NCI-H2081 treated with DMSO at 0.1 percent for 48 hours (cell line): ENCODE results near the gene DNAJC12.
A peak's percentile ranks its signal among the peaks of the same experiment; 100 is the strongest.
"Not testable (repeated sequence)": the region's sequence is repeated elsewhere in the genome, so short reads cannot be mapped to it uniquely, and the experiment has no call there.

Source experiments
- DNase-seq: peaks from one replicate; lab custom pipeline; 2025; lab: John Stamatoyannopoulos, UW

Gene DNAJC12

GRCh38 chr10:67839951-67840350, 2.0 kb upstream of the DNAJC12 start:
- DNase-seq = no peak

DNA sequence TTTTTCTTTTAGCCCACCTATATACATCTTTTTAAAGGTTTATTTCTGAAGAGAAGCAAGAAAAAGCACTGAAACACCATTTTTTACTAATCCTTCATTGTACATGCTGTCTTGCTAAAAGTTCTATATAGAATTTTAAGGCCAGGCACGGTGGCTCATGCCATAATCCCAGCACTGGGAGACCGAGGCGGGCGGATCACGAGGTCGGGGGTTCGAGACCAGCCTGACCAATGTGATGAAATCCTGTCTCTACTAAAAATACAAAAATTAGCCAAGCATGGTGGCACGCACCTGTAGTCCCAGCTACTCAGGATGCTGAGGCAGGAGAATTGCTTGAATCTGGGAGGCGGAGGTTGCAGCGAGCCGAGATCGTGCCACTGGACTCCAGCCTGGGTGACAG, 1.5 kb upstream of the DNAJC12 start:
- DNase-seq = not testable (repeated sequence)

DNA sequence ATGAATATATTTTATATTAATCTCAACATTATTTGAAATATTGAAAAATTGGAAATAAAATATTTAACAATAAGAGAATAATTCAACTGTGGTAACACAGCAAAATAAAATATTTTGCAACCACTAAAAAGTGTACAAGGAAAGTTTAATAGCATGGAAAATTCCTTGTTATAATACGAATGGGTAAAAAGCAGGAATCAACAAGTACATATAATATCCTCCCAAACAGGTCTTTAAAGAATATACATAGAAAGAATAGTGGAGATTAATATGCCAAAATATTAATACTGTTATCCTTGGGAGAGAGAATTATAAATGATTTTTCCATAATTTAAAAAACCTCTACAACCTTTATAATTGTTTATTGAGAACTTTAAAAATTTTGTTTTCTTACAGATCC, 1.0 kb downstream of the DNAJC12 start:
- DNase-seq = no peak

DNA sequence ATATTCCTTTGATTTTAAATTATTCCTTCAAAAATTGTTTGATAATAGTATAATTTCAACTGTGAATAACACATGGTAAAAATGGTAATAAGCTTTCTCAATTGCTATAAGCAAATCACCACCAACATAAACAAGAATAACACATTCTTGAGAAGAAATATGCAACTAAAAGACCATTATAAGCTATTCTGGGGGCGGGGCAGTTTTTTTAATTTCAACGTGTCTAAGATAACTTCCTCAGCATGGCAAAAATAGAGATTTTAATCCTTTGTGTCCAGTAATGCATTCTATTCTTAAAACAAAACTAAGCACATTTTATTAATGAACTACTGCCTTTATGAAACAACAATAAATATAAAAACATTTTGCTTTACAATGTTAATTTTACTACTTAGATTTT, 1.5 kb downstream of the DNAJC12 start:
- DNase-seq = no peak

DNA sequence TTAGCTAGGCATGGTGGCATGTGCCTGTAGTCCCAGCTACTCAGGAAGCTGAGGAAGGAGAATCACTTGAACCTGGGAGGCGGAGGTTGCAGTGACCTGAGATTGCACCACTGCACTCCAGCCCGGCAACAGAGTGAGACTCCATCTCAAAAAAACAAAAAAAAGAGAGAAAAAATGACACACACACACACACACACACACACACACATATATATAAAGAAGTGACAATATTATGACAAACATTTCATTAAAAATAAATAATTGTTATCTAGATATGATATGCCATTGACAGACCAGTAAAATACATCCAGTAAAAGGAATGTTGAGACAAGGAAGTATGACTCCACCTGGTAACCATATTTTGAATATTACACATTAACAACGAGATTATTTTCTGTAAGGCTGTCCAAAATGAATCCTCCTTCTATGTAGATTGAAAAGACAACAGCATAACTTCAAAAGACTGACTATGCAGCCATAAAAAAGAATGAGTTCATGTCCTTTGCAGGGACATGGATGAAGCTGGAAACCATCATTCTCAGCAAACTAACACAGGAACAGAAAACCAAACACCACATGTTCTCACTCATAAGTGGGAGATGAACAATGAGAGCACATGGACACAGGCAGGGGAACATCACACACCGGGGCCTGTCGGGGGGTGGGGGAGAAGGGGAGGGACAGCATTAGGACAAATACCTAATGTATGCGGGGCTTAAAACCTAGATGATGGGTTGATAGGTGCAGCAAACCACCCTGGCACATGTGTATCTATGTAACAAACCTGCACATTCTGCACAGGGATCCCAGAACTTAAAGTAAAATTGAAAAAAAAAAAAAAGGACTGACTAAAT, 2.2 kb downstream of the DNAJC12 start:
- DNase-seq = not testable (repeated sequence)

DNA sequence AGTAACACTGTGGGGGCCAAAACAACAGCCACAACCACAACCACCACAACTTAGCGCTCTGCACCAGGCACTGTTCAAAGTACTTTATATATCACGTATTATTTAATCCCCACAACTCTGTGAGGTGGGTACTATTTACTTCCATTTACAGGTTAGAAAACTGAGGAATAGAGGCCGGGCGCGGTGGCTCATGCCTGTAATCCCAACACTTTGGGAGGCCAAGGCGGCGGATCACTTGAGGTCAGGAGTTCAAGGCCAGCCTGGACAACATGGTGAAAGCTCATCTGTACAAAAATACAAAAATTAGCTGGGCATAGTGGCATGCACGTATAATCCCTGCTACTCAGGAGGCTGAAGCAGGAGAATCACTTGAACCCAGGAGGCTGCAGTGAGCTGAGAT, 3.6 kb downstream of the DNAJC12 start:
- no peak for DNase-seq

DNA sequence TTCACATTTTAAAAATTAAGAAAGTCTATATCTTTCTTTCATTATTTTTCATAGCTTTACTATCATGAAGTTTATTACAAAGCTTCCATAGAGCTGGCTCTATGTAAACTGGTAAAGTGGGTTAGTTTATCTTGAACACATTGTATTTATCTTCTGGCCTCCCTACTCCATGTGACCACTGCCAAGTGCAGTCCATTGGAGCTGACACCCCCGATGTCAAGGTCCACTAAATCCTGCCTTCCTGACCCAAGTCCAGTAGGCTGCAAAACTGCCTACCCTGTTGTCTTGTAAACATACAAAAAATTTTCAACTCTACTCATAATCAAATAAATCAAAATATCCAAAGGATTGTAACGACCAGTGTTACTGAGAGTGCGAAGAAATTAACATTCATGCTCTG, 10.2 kb downstream of the DNAJC12 start:
- DNase-seq = no peak

DNA sequence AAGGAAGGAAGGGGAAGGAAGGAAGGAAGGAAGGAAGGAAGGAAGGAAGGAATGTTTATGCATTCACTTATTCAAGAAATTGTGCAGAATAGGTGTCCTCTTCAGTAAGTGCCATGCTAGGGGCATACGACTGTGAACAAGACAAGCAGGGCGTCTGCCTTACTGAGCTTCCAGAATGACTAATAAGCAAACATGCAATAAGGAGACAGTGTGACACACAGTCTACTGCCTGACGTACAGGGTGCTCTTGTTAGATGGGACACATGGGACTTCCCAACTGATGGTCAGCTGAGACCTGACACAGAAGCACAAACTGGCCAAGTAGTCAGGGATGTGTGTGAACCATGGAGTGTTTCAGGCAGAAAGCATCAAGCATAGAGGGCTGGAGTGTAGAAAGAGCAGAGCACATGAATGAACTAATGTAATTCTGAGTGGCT, 18.2 kb downstream of the DNAJC12 start:
- DNase-seq = no peak

DNA sequence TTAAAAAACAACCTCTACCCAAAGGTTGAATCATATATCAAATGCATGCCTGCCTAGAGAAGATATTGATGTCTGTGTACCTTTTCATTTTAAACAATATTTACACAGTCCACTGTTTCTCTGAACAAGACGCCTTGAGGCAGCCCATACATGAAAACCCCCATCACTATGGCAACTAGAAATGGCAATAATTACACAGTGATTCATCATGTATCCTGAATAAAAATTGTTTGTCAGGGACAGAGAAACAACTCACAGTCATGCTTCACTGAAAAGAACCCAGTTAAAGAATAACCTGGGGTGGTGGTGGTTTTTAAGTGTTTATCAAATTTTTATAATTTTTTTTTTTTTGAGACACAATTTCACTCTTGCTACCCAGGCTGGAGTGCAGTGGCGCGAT, 19.7 kb downstream of the DNAJC12 start:
- DNase-seq = peak; percentile 32

DNA sequence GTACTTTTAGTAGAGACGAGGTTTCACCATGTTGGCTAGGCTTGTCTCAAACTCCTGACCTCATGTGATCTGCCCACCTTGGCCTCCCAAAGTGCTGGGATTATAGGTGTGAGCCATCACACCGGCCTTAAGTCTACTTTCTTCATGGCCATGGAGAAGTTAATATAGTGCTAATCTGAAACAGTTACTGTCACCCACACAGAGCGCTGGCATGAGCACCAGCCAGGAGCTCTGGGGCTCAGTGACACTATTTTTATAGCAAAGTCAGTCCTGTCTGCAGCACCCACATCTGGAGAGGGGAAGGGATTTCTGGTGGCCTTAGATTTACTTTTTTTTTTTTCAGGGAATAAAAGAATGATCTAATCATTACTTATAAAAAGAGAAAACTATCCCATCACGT, 21.3 kb downstream of the DNAJC12 start:
- no peak for DNase-seq

DNA sequence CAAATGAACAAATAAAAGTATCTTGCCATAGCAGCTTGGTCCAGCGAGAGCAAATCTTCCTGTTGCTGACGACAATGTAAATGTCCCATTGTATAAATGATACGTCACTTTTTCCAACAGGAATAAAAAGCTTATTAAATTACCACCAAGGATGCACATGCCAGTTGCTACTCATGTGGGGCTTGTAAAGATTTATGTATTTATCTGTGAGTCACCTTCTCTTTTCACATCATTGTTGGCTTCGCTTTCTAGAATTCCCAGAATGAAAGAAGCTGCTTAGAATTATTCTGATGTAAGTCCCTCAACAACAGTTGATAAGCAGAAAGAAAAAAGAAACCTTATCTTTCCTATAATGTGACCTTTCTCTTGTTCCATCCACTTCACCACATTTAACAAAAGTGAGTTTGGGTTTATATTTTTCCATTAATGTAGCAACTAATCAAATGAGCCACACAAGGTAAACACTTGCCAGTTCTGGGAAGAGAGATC, 22.4 kb downstream of the DNAJC12 start:
- no peak for DNase-seq

- DNase-seq = no peak
Measured at GRCh38 chr10:67812007-67812406, 26.0 kb downstream of the DNAJC12 start.

- DNase-seq = no peak
Measured at GRCh38 chr10:67809107-67809506, 28.9 kb downstream of the DNAJC12 start.

GRCh38 chr10:67808704-67809103, 29.3 kb downstream of the DNAJC12 start:
- no peak for DNase-seq

GRCh38 chr10:67807855-67808456, 30.0 kb downstream of the DNAJC12 start:
- no peak for DNase-seq

DNA sequence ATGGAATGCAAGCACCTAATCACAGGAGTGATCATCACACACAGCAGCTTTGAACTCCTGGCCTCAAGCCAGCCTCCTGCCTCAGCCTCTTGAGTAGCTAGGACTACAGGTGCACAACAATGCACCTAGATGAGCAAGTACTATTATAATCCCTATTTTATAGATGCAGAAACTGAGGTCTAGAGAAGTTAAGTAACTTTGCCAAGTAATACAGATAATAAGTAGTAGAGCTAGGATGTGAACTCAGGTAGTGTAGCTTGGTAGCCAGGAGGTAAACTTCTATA, 33.7 kb downstream of the DNAJC12 start:
- DNase-seq = no peak

GRCh38 chr10:67803588-67804394, 34.2 kb downstream of the DNAJC12 start:
- no peak for DNase-seq

GRCh38 chr10:67802767-67803538, 35.0 kb downstream of the DNAJC12 start:
- DNase-seq = no peak

- no peak for DNase-seq
Measured at GRCh38 chr10:67801118-67801517, 36.9 kb downstream of the DNAJC12 start.

- DNase-seq = no peak
Measured at GRCh38 chr10:67794909-67795460, 43.0 kb downstream of the DNAJC12 start.

DNA sequence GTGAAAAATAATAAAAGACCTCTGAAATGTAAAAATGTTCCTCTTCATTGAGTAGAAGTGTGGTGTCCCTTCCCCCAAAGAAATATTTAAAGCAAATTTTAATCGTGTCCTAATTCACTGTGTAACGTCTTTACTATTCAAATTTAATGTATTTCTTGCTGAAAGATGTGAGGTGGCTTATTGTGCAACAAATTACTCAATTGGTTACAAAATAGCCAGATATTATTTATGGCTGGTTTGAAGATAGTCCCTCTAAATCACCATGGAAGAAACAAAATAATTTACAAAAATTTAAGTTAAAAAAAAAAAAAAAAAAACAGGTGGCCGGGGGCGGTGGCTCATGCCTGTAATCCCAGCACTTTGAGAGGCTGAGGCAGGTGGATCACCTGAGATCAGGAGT, 43.7 kb downstream of the DNAJC12 start:
- DNase-seq = no peak

DNA sequence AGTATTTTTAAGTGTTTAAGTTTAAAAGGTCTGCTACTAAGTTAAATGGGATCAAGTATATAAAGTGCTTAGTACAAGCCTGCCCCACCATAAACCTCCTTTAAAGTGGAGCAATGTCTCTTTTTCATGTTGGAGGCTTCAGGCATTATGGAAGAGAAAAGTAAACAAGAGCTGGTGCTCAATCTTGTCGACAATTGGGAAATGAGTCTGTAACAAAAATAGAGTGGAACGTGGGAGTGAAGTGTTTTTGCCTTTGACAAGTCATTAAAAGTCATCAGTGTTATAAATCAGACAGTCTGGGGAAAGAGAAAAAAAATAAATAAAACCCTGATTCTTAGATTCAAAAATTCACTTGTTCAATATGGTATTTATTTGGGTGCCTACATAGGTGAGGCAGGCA, 44.7 kb downstream of the DNAJC12 start:
- no peak for DNase-seq
